HCT116 (cell line): ENCODE results near the gene DGAT2L6. TPM values are rescaled to one million over a fixed set of nuclear protein-coding genes. Genes with fewer than 3 reads are reported as not detected.

ENCODE experiments used
- ATAC-seq: fragments of 200-7000 bp; cut with Tn5 transposase; 2 replicates; pipeline ENCODE4 v1.9.1; 2020; ENCODE audit warnings: mild to moderate bottlenecking, moderate library complexity
- BruUV-seq: library from RNA; stranded (reverse); fragments of 400-500 nt; replicated peaks from 2 replicates; lab custom pipeline; 2021; lab: Mats Ljungman, UMichigan
- CTCF ChIA-PET: fragments of 300-600 bp; sonication (Branson Sonifier 250); formaldehyde crosslinking; loops from one replicate; lab custom pipeline; 2021; ENCODE audit warnings: antibody characterized with exemption; lab: Charles Lee
- POLR2A ChIA-PET: fragments of 300-600, 350-600 bp; sonication (Branson Sonifier 250); formaldehyde crosslinking; loops from one replicate; lab custom pipeline; 2021; ENCODE audit warnings: antibody characterized with exemption; lab: Charles Lee
- RAD21 ChIA-PET, 2 experiments: fragments of 300-600 bp; sonication (Branson Sonifier 250); formaldehyde crosslinking; loops; one replicate each; lab custom pipeline; 2023; ENCODE audit warnings: low total read pairs in 2 of 2; ENCODE audit not compliant: uncharacterized antibody in 2 of 2, unreplicated experiment in 2 of 2, low non-redundant PET in 1 of 2; lab: Charles Lee
- DNase-seq: peaks from one replicate; pipeline ENCODE4 v3.0.0-alpha.2; 2010; ENCODE audit warnings: low read depth, low spot score
- H2AFZ ChIP-seq: fragments of 200-600 bp; shearing (Covaris generic), sonication (generic); 2 replicates; pipeline ENCODE4 v1.6.1; 2017; ENCODE audit warnings: low read depth, mixed run types, mixed read lengths, antibody characterized with exemption, low read length; ENCODE audit not compliant: poor library complexity, severe bottlenecking
- H3K27ac ChIP-seq: 2 replicates; pipeline ENCODE4 v1.5.1; 2012; ENCODE audit warnings: low read depth, low read length
- H3K27me3 ChIP-seq: fragments of 200-600 bp; sonication (generic); 2 replicates; pipeline ENCODE4 v1.6.1; 2016; ENCODE audit warnings: mixed run types, low read length, mixed read lengths; ENCODE audit not compliant: insufficient read depth
- H3K36me3 ChIP-seq, 2 experiments: fragments of 200-500 bp in 1 of 2; fragments of 200-600 bp in 1 of 2; sonication (Bioruptor generic) in 1 of 2; sonication (generic) in 1 of 2; 2 replicates each; pipeline versions ENCODE4 v1.5.1 to v1.6.1; 2014 to 2016; ENCODE audit warnings: low read length in 2 of 2, inconsistent platforms in 1 of 2, mixed read lengths in 1 of 2, mixed run types in 1 of 2; ENCODE audit not compliant: insufficient read depth in 2 of 2, control insufficient read depth in 1 of 2
- H3K4me1 ChIP-seq, 2 experiments: fragments of 200-600 bp in 1 of 2; sonication (generic) in 1 of 2; 2 replicates each; pipeline versions ENCODE4 v1.5.1 to v1.6.1; 2012 to 2017; ENCODE audit warnings: low read length in 2 of 2, inconsistent platforms in 1 of 2, mild to moderate bottlenecking in 1 of 2, mixed read lengths in 1 of 2, mixed run types in 1 of 2, moderate library complexity in 1 of 2; ENCODE audit not compliant: insufficient read depth in 2 of 2, control insufficient read depth in 1 of 2
- H3K4me2 ChIP-seq: fragments of 200-600 bp; sonication (generic); 2 replicates; pipeline ENCODE4 v1.6.1; 2017; ENCODE audit warnings: mixed run types, low read length, mixed read lengths
- H3K4me3 ChIP-seq, 2 experiments: fragments of 200-600 bp in 1 of 2; sonication (generic) in 1 of 2; replicated peaks in 1 of 2; 2 replicates each; pipeline ENCODE4 v1.5.1; 2011 to 2016; ENCODE audit warnings: low read length in 2 of 2, control low read depth in 1 of 2, low read depth in 1 of 2, mild to moderate bottlenecking in 1 of 2, mixed read lengths in 1 of 2, mixed run types in 1 of 2
- H3K79me2 ChIP-seq: fragments of 200-600 bp; sonication (generic); 2 replicates; pipeline ENCODE4 v1.6.1; 2017; ENCODE audit warnings: mild to moderate bottlenecking, mixed run types, low read length, moderate library complexity, mixed read lengths; ENCODE audit not compliant: insufficient read depth
- H3K9ac ChIP-seq: fragments of 200-600 bp; sonication (generic); 2 replicates; pipeline ENCODE4 v1.6.1; 2016; ENCODE audit warnings: low read length, mixed read lengths
- H3K9me2 ChIP-seq: fragments of 200-600 bp; sonication (generic), shearing (Covaris generic); 2 replicates; pipeline ENCODE4 v1.6.1; 2017; ENCODE audit warnings: mixed run types, mild to moderate bottlenecking, moderate library complexity; ENCODE audit not compliant: insufficient read depth
- H3K9me3 ChIP-seq, 2 experiments: fragments of 200-500 bp in 1 of 2; fragments of 200-600 bp in 1 of 2; sonication (Bioruptor generic) in 1 of 2; sonication (generic) in 1 of 2; 2 replicates each; pipeline ENCODE4 v1.6.1; 2014 to 2017; ENCODE audit warnings: low read length in 2 of 2, mixed read lengths in 2 of 2, inconsistent platforms in 1 of 2, low read depth in 1 of 2, mild to moderate bottlenecking in 1 of 2, mixed run types in 1 of 2, moderate library complexity in 1 of 2; ENCODE audit not compliant: control insufficient read depth in 1 of 2, insufficient read depth in 1 of 2
- H4K20me1 ChIP-seq: fragments of 200-600 bp; sonication (generic), shearing (Covaris generic); 2 replicates; pipeline ENCODE4 v1.6.1; 2017; ENCODE audit warnings: mixed run types, mild to moderate bottlenecking, moderate library complexity; ENCODE audit not compliant: insufficient read depth
- CBX3 ChIP-seq: IDR thresholded peaks from 2 replicates; pipeline ENCODE4 v1.6.1; 2012; ENCODE audit warnings: low read depth
- EGR1 ChIP-seq: IDR thresholded peaks from 2 replicates; pipeline ENCODE4 v1.6.1; 2012; ENCODE audit warnings: low read depth
- ELF1 ChIP-seq: IDR thresholded peaks from 2 replicates; pipeline ENCODE4 v1.6.1; 2012; ENCODE audit warnings: low read depth, borderline replicate concordance
- POLR2A ChIP-seq: IDR thresholded peaks from 2 replicates; pipeline ENCODE4 v1.7.0; 2011; ENCODE audit warnings: borderline replicate concordance; ENCODE audit not compliant: insufficient read depth, insufficient read length; ENCODE audit errors: extremely low read depth
- POLR2AphosphoS5 ChIP-seq: IDR thresholded peaks from 2 replicates; pipeline ENCODE4 v1.6.1; 2011; ENCODE audit warnings: mild to moderate bottlenecking, low read depth, low read length, moderate library complexity
- SRF ChIP-seq: IDR thresholded peaks from 2 replicates; pipeline ENCODE4 v1.6.1; 2012; ENCODE audit warnings: low read depth
- TCF7L2 ChIP-seq: IDR thresholded peaks from 2 replicates; pipeline ENCODE4 v1.7.0; 2011; ENCODE audit warnings: borderline replicate concordance, inconsistent platforms; ENCODE audit not compliant: insufficient read depth, insufficient read length; ENCODE audit errors: extremely low read depth
- YY1 ChIP-seq: IDR thresholded peaks from 2 replicates; pipeline ENCODE4 v1.6.1; 2011; ENCODE audit warnings: low read length, low read depth, moderate library complexity, mild to moderate bottlenecking; ENCODE audit not compliant: insufficient replicate concordance; ENCODE audit errors: extremely low read depth
- ZBTB33 ChIP-seq: IDR thresholded peaks from 2 replicates; pipeline ENCODE4 v1.6.1; 2011; ENCODE audit warnings: mild to moderate bottlenecking, low read length, moderate library complexity; ENCODE audit not compliant: insufficient replicate concordance; ENCODE audit errors: extremely low read depth
- ZNF274 ChIP-seq: fragments of 200-500 bp; sonication (Bioruptor generic); IDR thresholded peaks from 2 replicates; pipeline ENCODE4 v1.6.1; 2014; ENCODE audit warnings: mild to moderate bottlenecking, low read depth, low read length, inconsistent platforms
- intact Hi-C: fragments of 100-400 bp; cut with micrococcal nuclease; formaldehyde crosslinking; loops from 2 replicates; pipeline ENCODE4 v1.10.0; 2022
- total RNA-seq: library from RNA; stranded (reverse); gene quantifications from one replicate; pipeline ENCODE4 v1.2.1, GENCODE V29; 2021; ENCODE audit not compliant: unreplicated experiment

Gene DGAT2L6
- total RNA-seq, 1 experiment from 2014 or later, result not detected

DNA sequence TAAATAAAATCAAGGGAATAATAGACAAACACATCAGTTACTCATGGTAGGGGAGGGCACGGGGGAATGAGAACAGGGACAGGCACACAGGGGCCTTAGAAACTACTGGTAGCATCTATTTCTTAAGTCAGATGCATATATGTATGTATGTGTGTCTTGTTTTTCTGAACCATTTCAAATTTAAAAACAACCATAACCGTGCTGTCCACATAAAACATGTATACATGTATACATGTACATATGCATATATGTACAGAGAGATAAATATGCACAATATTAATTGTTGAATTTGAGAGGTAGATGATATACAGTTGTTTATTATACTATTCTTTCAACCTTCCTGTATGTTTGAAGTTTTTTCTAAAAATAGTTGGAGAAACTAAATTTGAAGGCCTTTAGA, 49.4 kb downstream of the DGAT2L6 start:
- H3K36me3 ChIP-seq, result no peaks in the 10 kb centered on the region
- no peak overlapping the region for H3K4me3 ChIP-seq
- no peak overlapping the region for H2AFZ ChIP-seq
- no peaks in the 10 kb centered on the region for H3K79me2 ChIP-seq
- CTCF ChIA-PET, result no interaction called here
- intact Hi-C loops, result no loop called here
- DNase-seq, result no peak
- H3K9me2 ChIP-seq, result no peaks in the 10 kb centered on the region
- no peaks in the 10 kb centered on the region for H3K27me3 ChIP-seq
- TF ChIP-seq POLR2AphosphoS5, result no peak
- TF ChIP-seq EGR1, result no peak
- TF ChIP-seq SRF, result no peak
- TF ChIP-seq POLR2A, result no peak
- no peak for TF ChIP-seq ELF1
- TF ChIP-seq CBX3, result no peak
- TF ChIP-seq ZBTB33, result no peak
- TF ChIP-seq TCF7L2, result no peak
- no peak for TF ChIP-seq YY1
- no peak for TF ChIP-seq ZNF274
- TF ChIP-seq, all 23 proteins: peak for 0
- no peak overlapping the region for H3K27ac ChIP-seq
- H4K20me1 ChIP-seq, result no peaks in the 10 kb centered on the region
- no TSS peak for BruUV-seq
- ChIA-PET RAD21 (no interaction called here), POLR2A (no interaction called here)
- no peak overlapping the region for H3K9ac ChIP-seq
- no peak for ATAC-seq
- no peak overlapping the region for H3K4me2 ChIP-seq
- H3K4me1 ChIP-seq, result no peaks in the 10 kb centered on the region
- no peaks in the 10 kb centered on the region for H3K9me3 ChIP-seq
